GM10248 (cell line): ENCODE results near the gene AKAP12.

ENCODE experiments used
- CTCF ChIA-PET: fragments of 300-600 bp; sonication (Branson Sonifier 250); formaldehyde crosslinking; extraction: SDS; loops from one replicate; lab custom pipeline; 2021; ENCODE audit warnings: antibody characterized with exemption; lab: Yijun Ruan, JAX
- POLR2A ChIA-PET: fragments of 350-650 bp; sonication (Branson Sonifier 250); formaldehyde crosslinking; extraction: SDS; loops from one replicate; lab custom pipeline; 2020; ENCODE audit warnings: antibody characterized with exemption; lab: Yijun Ruan, JAX
- DNase-seq: peaks from one replicate; pipeline ENCODE4 v3.0.0; 2012; ENCODE audit errors: extremely low spot score
- TF ChIP-seq, protein P1 (sequence below): IDR thresholded peaks from 2 replicates; pipeline ENCODE4 v1.5.1; 2012; ENCODE audit warnings: mild to moderate bottlenecking, low read depth; ENCODE audit errors: extremely low read depth, missing control alignments, control extremely low read depth

The AKAP12 gene, protein sequence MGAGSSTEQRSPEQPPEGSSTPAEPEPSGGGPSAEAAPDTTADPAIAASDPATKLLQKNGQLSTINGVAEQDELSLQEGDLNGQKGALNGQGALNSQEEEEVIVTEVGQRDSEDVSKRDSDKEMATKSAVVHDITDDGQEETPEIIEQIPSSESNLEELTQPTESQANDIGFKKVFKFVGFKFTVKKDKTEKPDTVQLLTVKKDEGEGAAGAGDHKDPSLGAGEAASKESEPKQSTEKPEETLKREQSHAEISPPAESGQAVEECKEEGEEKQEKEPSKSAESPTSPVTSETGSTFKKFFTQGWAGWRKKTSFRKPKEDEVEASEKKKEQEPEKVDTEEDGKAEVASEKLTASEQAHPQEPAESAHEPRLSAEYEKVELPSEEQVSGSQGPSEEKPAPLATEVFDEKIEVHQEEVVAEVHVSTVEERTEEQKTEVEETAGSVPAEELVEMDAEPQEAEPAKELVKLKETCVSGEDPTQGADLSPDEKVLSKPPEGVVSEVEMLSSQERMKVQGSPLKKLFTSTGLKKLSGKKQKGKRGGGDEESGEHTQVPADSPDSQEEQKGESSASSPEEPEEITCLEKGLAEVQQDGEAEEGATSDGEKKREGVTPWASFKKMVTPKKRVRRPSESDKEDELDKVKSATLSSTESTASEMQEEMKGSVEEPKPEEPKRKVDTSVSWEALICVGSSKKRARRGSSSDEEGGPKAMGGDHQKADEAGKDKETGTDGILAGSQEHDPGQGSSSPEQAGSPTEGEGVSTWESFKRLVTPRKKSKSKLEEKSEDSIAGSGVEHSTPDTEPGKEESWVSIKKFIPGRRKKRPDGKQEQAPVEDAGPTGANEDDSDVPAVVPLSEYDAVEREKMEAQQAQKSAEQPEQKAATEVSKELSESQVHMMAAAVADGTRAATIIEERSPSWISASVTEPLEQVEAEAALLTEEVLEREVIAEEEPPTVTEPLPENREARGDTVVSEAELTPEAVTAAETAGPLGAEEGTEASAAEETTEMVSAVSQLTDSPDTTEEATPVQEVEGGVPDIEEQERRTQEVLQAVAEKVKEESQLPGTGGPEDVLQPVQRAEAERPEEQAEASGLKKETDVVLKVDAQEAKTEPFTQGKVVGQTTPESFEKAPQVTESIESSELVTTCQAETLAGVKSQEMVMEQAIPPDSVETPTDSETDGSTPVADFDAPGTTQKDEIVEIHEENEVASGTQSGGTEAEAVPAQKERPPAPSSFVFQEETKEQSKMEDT (N-terminal part only)

DNA sequence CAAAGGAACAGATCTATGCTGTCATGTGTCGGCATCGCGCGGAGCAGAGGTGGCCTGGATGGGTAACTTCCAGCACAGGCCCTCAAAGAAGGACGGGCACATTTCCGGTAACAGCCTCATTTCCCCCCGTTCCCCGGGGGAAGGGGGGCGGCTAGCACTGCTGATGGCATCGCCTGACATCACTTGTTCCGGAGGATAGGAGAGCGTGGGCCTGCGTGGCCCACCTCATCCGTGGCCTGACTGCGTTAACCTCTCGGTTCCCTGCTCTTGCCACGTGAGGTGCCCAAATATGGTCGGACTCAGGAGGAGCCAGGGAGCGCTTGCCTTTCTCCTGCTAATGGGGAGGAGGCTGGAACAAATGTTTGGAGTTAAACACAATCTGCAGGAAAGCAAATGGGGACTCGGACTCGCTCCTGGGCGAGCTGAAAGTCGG is at the start of gene AKAP12:
Gene AKAP12 (plus strand): TSS at position 365 of the 433 bp plus-strand sequence. CDS start 596 bp downstream, outside the sequence.
- ChIA-PET POLR2A (no interaction called here), CTCF (interaction anchor here (1.7 kb wide), 1 partner anchor 85 kb away, joined by 3 read pairs; no protein-coding TSS in a partner anchor)
- TF ChIP-seq, protein P1, sequence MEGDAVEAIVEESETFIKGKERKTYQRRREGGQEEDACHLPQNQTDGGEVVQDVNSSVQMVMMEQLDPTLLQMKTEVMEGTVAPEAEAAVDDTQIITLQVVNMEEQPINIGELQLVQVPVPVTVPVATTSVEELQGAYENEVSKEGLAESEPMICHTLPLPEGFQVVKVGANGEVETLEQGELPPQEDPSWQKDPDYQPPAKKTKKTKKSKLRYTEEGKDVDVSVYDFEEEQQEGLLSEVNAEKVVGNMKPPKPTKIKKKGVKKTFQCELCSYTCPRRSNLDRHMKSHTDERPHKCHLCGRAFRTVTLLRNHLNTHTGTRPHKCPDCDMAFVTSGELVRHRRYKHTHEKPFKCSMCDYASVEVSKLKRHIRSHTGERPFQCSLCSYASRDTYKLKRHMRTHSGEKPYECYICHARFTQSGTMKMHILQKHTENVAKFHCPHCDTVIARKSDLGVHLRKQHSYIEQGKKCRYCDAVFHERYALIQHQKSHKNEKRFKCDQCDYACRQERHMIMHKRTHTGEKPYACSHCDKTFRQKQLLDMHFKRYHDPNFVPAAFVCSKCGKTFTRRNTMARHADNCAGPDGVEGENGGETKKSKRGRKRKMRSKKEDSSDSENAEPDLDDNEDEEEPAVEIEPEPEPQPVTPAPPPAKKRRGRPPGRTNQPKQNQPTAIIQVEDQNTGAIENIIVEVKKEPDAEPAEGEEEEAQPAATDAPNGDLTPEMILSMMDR, result no peak
- DNase-seq, result no peak

DNA sequence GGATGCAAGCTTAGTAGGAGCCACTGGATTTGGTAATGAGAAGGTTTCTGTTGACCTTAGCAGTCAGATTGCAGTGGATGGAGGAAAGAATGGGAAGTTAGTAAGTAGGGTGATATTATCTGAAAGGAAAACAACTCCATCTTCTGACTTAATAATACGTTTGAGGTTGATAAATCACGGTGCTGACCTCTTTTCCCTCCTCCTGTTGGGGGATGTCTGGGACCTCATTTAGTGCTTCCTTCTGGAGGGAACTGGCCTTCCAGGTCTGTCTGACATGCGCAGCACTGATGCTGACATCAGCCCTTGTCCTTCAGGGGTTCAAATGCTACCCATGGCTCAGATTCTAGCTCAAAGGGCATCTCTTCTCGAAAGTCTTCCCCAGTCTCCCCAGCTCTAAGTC is 48.2 kb upstream of the AKAP12 start:
- TF ChIP-seq, protein P1, result no peak
- ChIA-PET CTCF (interaction anchor here (0.9 kb wide), 1 partner anchor 12 kb away, joined by 3 read pairs; no protein-coding TSS in a partner anchor), POLR2A (no interaction called here)
- no peak for DNase-seq

DNA sequence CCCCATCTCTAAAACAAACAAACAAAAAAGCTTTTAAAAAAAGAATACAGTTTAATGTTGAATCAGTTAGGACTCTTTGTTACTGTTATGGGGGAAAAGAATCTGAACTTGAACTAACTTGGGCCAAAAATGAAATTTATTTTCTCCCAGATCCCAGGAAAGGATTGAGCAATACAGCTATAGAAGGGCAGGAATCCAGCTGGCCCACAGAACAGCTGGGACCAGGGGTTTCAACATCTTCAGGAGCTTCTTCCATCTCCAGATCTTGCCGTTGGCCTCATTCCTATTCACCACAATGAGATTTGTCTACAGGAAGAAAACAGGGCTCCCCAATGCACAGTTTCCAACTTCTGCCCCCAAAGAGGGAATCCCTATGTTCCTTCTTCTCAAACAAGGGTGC is 43.2 kb upstream of the AKAP12 start:
- POLR2A ChIA-PET, result no interaction called here
- TF ChIP-seq, protein P1, result no peak
- CTCF ChIA-PET, result no interaction called here
- no peak for DNase-seq

DNA sequence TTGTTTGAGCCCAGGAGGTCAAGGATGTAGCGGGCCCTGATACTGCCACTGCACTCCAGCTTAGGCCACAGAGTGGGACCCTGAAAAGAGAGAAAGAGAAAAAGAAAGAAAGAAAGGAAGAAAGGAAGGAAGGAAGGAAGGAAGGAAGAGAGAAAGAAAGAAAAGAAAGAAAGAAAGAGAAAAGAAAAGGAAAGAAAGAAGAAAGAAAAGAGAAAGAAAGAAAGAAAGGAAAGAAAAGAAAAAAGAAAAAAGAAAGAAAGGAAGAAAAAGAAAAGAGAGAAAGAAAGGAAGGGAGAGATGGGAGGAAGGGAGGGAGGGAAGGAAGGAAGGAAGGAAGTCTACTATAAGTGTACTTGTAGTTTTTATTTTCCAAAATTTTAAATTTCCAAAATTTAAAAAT is 42.2 kb upstream of the AKAP12 start:
- TF ChIP-seq, protein P1, result no peak
- ChIA-PET CTCF (no interaction called here), POLR2A (no interaction called here)
- no peak for DNase-seq

DNA sequence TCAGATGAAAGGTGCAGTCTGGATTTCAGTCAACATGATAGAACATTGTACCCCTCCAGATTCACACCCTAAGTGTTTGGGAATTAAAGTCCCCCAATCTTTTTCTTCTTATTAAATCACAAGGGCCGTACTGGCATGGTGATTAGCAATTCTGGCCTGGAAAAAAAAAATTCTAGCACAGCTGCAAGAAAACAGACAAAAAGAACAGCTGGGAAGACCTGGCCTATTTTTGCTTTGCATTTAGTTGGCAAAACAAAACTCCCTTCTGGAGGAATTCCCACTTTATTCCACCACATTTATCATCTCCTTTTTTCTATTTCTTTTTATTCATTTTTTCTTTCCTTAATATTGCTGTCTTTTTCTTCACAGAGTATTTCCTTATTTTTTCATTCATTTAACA is 39.8 kb upstream of the AKAP12 start:
- POLR2A ChIA-PET, result no interaction called here
- DNase-seq, result no peak
- CTCF ChIA-PET, result no interaction called here
- TF ChIP-seq, protein P1, result no peak
